Kasumi-1 (cell line): Measurements from ENCODE around the gene COG3.

Source experiments
- DNase-seq, 2 experiments: peaks; one replicate each; lab custom pipeline; 2025; lab: John Stamatoyannopoulos, UW

Gene COG3

DNA sequence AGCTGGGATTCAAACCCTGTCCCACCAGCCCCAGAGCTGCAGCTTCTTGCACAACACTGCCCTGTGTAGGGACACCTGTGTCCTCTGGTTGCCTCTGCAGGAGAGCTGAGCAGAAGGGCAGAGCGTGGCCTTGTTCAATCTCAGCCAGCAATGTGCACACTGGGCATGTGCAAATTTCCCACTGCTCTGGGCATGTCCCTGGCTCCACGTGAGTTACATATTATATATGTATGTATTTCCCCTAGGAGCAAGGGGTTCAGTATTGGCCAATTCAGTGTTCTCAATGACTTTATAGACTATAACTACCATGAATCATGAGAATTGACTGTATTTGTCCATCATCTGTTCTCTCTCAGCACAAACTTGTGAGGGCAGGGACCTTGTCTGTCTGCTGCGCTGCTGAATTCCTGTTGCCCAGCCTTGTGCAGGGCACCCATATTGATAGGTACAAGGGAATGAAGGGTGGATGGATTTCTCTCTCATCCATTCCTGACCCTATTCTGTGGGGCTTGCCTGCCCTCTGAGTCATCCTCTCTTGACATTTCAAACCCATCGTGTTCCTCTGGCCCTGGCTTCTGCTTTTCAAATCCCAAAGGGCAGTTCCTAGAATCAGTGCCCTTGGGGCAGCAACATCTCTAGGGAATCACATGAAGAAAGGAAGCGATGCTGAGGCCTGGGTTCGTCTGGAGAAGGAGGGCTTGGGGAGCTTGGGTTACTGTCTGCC is 81.1 kb downstream of the COG3 start:
- no peak for DNase-seq

- DNase-seq = no peak
Measured at GRCh38 chr13:45546410-45546765, 81.6 kb downstream of the COG3 start.

DNA sequence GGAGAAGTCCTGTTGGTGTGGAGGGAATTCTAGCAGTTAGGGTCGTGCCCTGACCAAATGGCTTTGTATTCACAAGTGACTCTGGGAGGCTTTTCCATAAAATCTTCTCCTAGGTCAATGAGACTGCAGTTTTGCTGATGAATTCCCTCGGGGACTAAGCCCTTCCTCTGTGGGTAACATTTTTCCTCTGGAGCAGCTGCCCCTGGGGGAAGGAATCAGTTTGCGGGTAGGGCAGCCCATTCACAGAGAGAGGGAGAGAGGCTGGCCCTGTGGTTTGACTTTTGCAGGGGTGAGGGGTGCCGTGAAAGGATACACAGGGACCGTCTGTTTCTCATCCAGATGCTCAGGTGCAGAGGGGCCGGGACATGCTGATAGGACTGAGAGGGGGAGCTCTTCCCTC is 83.5 kb downstream of the COG3 start:
- DNase-seq = no peak

- DNase-seq = no peak
Measured at GRCh38 chr13:45554604-45555109, 89.9 kb downstream of the COG3 start.

DNA sequence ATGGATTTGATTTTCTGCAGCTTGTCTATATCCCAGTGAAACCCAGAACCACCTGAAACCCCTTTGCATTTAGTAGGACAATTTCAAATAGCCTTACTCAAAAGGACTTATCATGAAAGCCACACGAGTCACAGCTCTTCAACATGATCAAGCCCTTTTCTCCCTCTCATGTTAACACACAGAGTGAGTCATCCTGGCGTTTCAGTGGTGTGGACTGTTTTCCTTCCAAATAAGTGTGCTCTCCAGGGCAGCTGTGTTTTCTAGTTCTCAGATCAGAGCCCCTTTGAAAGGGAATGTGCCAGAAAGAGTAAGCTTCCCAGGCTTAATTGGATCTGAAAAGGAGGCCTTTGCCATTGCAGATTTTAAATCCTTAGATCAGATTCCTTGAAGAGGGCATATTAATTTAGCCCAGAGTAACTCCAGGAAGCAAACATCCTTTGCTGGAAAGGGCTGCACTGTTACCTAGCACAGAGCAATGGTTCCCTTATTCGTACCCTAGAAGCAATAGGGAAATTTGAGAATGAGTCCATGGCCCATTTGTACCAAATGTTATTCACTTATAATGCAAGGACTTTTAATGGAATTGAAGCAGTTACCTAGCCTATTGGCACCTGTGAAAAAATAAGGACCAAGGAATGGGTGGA is 99.5 kb downstream of the COG3 start:
- no peak for DNase-seq

GRCh38 chr13:45565331-45565730 is 100.6 kb downstream of the COG3 start:
- no peak for DNase-seq

DNA sequence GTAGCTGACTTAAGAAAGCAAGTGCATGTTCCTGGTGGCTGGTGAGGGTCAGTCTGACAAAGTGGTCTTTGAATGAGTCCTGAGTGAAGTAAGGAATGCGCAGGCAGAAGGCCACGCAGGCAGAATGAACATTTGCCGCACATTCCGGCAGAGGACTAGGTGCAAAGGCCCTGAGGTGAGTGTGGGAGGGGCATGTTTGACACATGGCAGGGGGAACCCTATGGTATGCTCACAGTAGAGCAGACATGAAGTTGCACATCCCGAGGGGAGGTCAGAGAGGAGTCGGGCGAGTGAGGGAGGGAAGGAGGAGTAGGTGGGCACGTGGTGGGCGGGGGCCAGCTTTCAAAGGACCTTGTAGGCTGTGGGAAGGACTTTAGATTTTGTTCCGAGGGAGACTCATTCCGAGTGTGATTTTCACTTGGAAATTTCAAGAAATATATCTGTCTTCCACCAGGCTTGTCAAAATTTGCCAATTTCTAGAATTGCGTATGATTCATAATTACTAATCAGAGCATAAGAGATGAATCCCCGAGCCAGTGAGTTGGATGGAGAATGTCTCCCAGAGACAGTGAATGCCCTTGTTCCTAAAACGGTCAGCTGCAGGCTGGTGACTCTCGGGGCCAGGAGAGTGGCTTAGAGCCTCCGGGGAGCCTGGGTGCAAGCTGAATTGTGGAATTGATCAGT is 110.5 kb downstream of the COG3 start:
- DNase-seq = no peak

DNA sequence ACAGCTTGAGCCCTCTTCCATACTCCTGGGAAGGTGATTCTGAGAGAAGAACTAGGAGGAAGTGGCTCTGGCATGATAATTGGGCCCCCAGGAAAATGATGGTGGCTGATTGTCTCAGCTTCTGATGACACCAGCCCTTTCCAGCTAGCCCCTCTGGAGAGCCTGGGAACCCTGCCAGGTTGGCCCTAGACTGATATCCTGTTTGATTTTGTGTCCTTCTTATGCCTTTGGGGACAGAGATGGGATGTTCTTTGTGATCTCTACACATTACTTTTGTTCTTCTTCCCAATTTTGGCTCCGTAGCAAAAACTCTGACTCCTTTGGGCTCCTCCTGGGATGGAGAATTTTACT is 111.1 kb downstream of the COG3 start:
- DNase-seq = no peak

DNA sequence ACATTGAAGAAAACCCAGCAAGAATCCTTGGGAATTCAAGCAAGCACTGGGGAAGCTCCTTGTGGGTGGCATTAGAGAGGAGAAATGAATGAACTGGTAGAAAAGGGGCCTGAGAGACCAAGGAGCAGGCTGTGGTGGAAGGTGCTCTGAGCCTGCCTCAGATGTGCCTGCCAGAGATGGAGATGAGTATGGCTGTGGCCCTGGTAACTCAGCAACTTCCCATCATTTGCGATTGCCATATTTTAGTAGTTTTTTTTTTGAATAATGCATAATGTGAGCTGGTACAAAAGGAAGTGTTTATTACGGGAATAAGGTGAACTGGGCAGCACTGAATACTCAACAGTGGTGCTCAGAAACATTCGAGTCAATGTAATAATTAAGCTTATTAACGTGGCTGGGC is 111.7 kb downstream of the COG3 start:
- DNase-seq = no peak

DNA sequence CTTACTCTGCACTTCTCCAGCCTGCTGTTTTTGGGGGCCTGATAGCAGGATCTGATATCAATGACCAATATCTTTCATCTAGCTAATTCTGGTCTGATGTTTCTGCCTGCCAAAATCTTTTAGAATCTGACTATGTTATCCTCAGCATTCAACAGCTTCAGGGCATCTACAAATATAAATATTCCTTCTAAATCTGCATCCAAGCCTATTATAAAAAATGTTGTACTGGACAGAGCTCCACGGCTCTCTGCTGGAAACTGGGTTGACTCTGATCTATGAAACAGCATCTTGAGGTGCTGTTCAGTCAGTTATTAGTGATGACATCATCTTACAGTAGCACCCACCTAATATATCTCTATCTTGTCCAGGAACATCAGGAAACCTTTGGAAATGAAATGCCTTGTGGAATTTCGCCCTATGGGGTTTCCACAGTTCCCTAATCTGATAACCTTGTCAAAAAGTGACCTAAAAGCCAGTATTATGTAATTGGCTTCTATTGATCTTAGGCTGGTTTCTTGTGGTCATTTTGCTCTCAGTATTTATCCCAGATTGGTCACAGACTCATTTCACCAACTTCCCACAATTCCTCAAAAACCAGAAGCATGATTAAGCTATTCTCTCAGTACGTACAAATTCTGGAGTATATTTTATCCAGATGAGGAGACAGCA is 117.8 kb downstream of the COG3 start:
- no peak for DNase-seq

GRCh38 chr13:45584816-45585215 is 120.1 kb downstream of the COG3 start:
- DNase-seq = no peak
